Measurements from ENCODE around the gene ITFG2.
"Not testable (repeated sequence)": the region's sequence is repeated elsewhere in the genome, so short reads cannot be mapped to it uniquely, and the experiment has no call there.

The ITFG2 gene

DNA sequence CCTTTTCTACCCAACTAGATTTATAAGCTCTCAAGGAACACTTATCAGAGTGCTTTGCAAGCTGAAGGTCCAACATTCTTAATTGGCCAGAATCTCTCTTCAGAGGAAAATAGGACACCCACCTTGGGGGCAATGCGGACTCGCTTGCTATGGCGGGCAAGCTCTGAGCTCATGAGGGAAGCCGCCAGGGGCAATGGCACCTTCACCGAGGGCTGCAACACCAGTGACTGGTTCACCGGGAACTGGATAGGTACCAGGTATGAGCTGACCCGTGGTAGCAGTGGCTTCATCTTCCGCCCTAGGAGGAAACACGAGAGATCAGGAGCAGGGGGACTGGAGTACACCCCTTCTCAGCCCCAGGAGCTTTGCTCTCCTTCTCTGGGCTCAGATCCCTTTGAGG, 51.7 kb downstream of the ITFG2 start:
- no peak for DNase-seq

- not testable (repeated sequence) for DNase-seq
These were observed 56.6 kb downstream of the ITFG2 start for GRCh38 chr12:2868986-2869632.

Data from inflammatory macrophage (primary cell).